Mesenchymal stem cell (in vitro differentiated cells and primary cell): Measurements from ENCODE around the gene CLTC.

Experiments
- DNase-seq: peaks from one replicate; pipeline ENCODE4 v3.0.0-alpha.2; 2013
- H2AFZ ChIP-seq: one replicate; pipeline ENCODE4 v1.6.1; 2013; ENCODE audit warnings: low read depth, mild to moderate bottlenecking, control low read depth, inconsistent platforms, low read length, moderate library complexity
- H2AK5ac ChIP-seq: 2 replicates; pipeline ENCODE4 v1.6.1; 2013; ENCODE audit warnings: low read length, moderate library complexity, mild to moderate bottlenecking, inconsistent platforms; ENCODE audit not compliant: severe bottlenecking
- H2BK120ac ChIP-seq: one replicate; pipeline ENCODE4 v1.6.1; 2013; ENCODE audit warnings: low read depth, mild to moderate bottlenecking, inconsistent platforms, low read length, moderate library complexity
- H2BK12ac ChIP-seq, 2 experiments: one replicate each; pipeline ENCODE4 v1.6.1; 2013; ENCODE audit warnings: inconsistent platforms in 2 of 2, low read length in 2 of 2, mild to moderate bottlenecking in 2 of 2, moderate library complexity in 2 of 2, control low read depth in 1 of 2
- H2BK15ac ChIP-seq: one replicate; pipeline ENCODE4 v1.6.1; 2013; ENCODE audit warnings: mild to moderate bottlenecking, low read depth, inconsistent platforms; ENCODE audit not compliant: poor library complexity, severe bottlenecking
- H2BK5ac ChIP-seq: 2 replicates; pipeline ENCODE4 v1.6.1; 2013; ENCODE audit warnings: low read depth, mild to moderate bottlenecking, low read length, control low read depth, inconsistent platforms; ENCODE audit not compliant: poor library complexity, severe bottlenecking
- H3K14ac ChIP-seq, 2 experiments: one replicate each; pipeline ENCODE4 v1.6.1; 2013; ENCODE audit warnings: inconsistent platforms in 2 of 2, low read length in 2 of 2, control low read depth in 1 of 2, mild to moderate bottlenecking in 1 of 2, moderate library complexity in 1 of 2
- H3K18ac ChIP-seq, 2 experiments: one replicate each; pipeline ENCODE4 v1.6.1; 2013; ENCODE audit warnings: inconsistent platforms in 2 of 2, low read length in 2 of 2, control low read depth in 1 of 2, low read depth in 1 of 2, mild to moderate bottlenecking in 1 of 2
- H3K23ac ChIP-seq, 2 experiments: one replicate each; pipeline ENCODE4 v1.6.1; 2013; ENCODE audit warnings: inconsistent platforms in 2 of 2, low read length in 2 of 2, mild to moderate bottlenecking in 2 of 2, moderate library complexity in 2 of 2, control low read depth in 1 of 2
- H3K27ac ChIP-seq: 2 replicates; pipeline ENCODE4 v1.5.1; 2013; ENCODE audit warnings: mild to moderate bottlenecking, moderate library complexity, low read length, control low read depth, inconsistent platforms; ENCODE audit not compliant: poor library complexity, severe bottlenecking
- H3K27me3 ChIP-seq, 2 experiments: 2 replicates each; pipeline versions ENCODE4 v1.6.1 to v1.7.0; 2013; ENCODE audit warnings: low read length in 2 of 2, mild to moderate bottlenecking in 2 of 2, moderate library complexity in 2 of 2, control low read depth in 1 of 2, inconsistent platforms in 1 of 2; ENCODE audit not compliant: control insufficient read depth in 1 of 2, insufficient read depth in 1 of 2
- H3K36me3 ChIP-seq, 2 experiments: 2 replicates each; pipeline versions ENCODE4 v1.6.1 to v1.7.0; 2013; ENCODE audit warnings: low read length in 2 of 2, control low read depth in 1 of 2, inconsistent platforms in 1 of 2, low read depth in 1 of 2, mild to moderate bottlenecking in 1 of 2; ENCODE audit not compliant: insufficient read depth in 2 of 2, control insufficient read depth in 1 of 2
- H3K4ac ChIP-seq, 2 experiments: one replicate each; pipeline ENCODE4 v1.6.1; 2013; ENCODE audit warnings: inconsistent platforms in 2 of 2, low read length in 2 of 2, mild to moderate bottlenecking in 2 of 2, moderate library complexity in 2 of 2, control low read depth in 1 of 2, low read depth in 1 of 2
- H3K4me1 ChIP-seq: 2 replicates; pipeline ENCODE4 v1.6.1; 2013; ENCODE audit warnings: low read depth, low read length, control low read depth; ENCODE audit not compliant: control insufficient read depth, insufficient read depth
- H3K4me2 ChIP-seq: 2 replicates; pipeline ENCODE4 v1.6.1; 2013; ENCODE audit warnings: low read length, mild to moderate bottlenecking, inconsistent platforms; ENCODE audit not compliant: poor library complexity, severe bottlenecking
- H3K4me3 ChIP-seq, 2 experiments: 2 replicates each; pipeline versions ENCODE4 v1.5.1 to v1.7.0; 2013; ENCODE audit warnings: low read length in 2 of 2, mild to moderate bottlenecking in 2 of 2, control low read depth in 1 of 2, low read depth in 1 of 2; ENCODE audit not compliant: insufficient read depth in 1 of 2
- H3K79me1 ChIP-seq: replicated peaks from 2 replicates; pipeline ENCODE4 v1.6.1; 2013; ENCODE audit warnings: mild to moderate bottlenecking, control low read depth, low read length, inconsistent platforms; ENCODE audit not compliant: poor library complexity, severe bottlenecking
- H3K9ac ChIP-seq: 2 replicates; pipeline ENCODE4 v1.7.0; 2013; ENCODE audit warnings: mild to moderate bottlenecking, low read length, moderate library complexity
- H3K9me3 ChIP-seq: 2 replicates; pipeline ENCODE4 v1.7.0; 2013; ENCODE audit warnings: mild to moderate bottlenecking, low read length; ENCODE audit not compliant: control insufficient read depth
- H4K8ac ChIP-seq: one replicate; pipeline ENCODE4 v1.6.1; 2013; ENCODE audit warnings: inconsistent platforms, mild to moderate bottlenecking, low read length, moderate library complexity
- H4K91ac ChIP-seq: one replicate; pipeline ENCODE4 v1.6.1; 2013; ENCODE audit warnings: mild to moderate bottlenecking, low read length, inconsistent platforms
- WGBS: methylation state at CpG from one replicate; pipeline ENCODE4 v1.1.7; 2013; ENCODE audit warnings: mixed read lengths; 5-methylcytosine and 5-hydroxymethylcytosine counted together

Gene CLTC

GRCh38 chr17:59699218-59699617 is 79.5 kb downstream of the CLTC start:
- 97% methylated on average over 7 of the region's 7 CpGs for WGBS
- Histone ChIP-seq H2AFZ (no peak overlapping the region), H3K9me3 (no peaks in the 10 kb centered on the region), H2BK5ac (no peak overlapping the region), H3K14ac (no peak overlapping the region), H3K27ac (no peak overlapping the region), H4K8ac (no peak overlapping the region), H2AK5ac (no peak overlapping the region), H3K4me2 (no peak overlapping the region), H3K27me3 (no peaks in the 10 kb centered on the region), H3K4me1 (peaks cover 2% of the 10 kb centered on the region), H3K4me3 (no peak overlapping the region), H3K23ac (no peak overlapping the region), H2BK15ac (no peak overlapping the region), H3K36me3 (peaks cover 20 to 83% of the 10 kb centered on the region in 2 experiments), H3K9ac (no peak overlapping the region), H3K18ac (no peak overlapping the region), H3K4ac (no peak overlapping the region), H4K91ac (no peak overlapping the region), H2BK12ac (no peak overlapping the region), H2BK120ac (no peak overlapping the region), H3K79me1 (peaks cover 2% of the 10 kb centered on the region)
- DNase-seq = no peak

DNA sequence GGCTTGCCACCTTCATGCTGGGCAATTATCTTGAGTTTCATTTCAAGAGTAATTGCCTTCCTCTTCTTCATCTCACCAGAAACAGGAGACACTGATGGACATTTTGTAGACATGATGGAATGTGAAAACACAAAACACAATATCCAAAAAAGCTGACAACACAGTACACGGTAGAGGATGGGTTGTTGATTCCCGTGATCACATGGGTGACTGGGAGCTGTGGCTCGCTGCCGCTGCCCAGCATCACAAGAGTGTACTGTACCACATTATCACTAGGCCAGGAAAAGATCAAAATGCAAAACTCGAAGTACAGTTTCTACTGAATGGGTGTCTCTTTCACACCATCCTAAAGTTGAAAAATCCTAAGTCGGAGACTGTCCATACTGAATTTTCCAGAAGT is 80.1 kb downstream of the CLTC start:
- no peak overlapping the region for H2BK15ac ChIP-seq
- H3K4me3 ChIP-seq = no peak overlapping the region

GRCh38 chr17:59702304-59702703 is 82.6 kb downstream of the CLTC start:
- Histone ChIP-seq H2BK120ac (no peak overlapping the region), H3K36me3 (peaks cover 16 to 56% of the 10 kb centered on the region in 2 experiments), H3K27ac (no peak overlapping the region), H3K14ac (no peak overlapping the region), H3K9me3 (no peaks in the 10 kb centered on the region), H3K4me1 (peaks cover 5% of the 10 kb centered on the region), H3K4me3 (no peak overlapping the region), H3K9ac (no peak overlapping the region), H3K23ac (no peak overlapping the region), H2BK5ac (no peak overlapping the region), H4K8ac (no peak overlapping the region), H4K91ac (no peak overlapping the region), H2AK5ac (no peak overlapping the region), H3K79me1 (peaks cover 2% of the 10 kb centered on the region), H2BK12ac (no peak overlapping the region), H3K27me3 (no peaks in the 10 kb centered on the region), H3K4me2 (no peak overlapping the region), H3K4ac (no peak overlapping the region), H2AFZ (no peak overlapping the region), H3K18ac (no peak overlapping the region), H2BK15ac (no peak overlapping the region)
- DNase-seq = no peak
- 97% methylated on average over 4 of the region's 7 CpGs for WGBS

More for the DNA sequence above, 80.1 kb downstream of the CLTC start:
- H3K79me1 ChIP-seq = peaks cover 2% of the 10 kb centered on the region
- H2AFZ ChIP-seq = no peak overlapping the region
- no peak overlapping the region for H2BK120ac ChIP-seq
- no peaks in the 10 kb centered on the region for H3K9me3 ChIP-seq
- H2BK12ac ChIP-seq = no peak overlapping the region
- no peak overlapping the region for H3K23ac ChIP-seq
- H3K36me3 ChIP-seq = peaks cover 20 to 81% of the 10 kb centered on the region in 2 experiments
- H2BK5ac ChIP-seq = no peak overlapping the region
- DNase-seq = no peak
- H3K27me3 ChIP-seq = no peaks in the 10 kb centered on the region
- no peak overlapping the region for H3K9ac ChIP-seq
- H4K8ac ChIP-seq = no peak overlapping the region
- H3K4me2 ChIP-seq = no peak overlapping the region
- WGBS = 99% methylated on average over 6 of the region's 6 CpGs
- H4K91ac ChIP-seq = no peak overlapping the region
- H3K27ac ChIP-seq = no peak overlapping the region
- H3K14ac ChIP-seq = no peak overlapping the region
- no peak overlapping the region for H3K4ac ChIP-seq
- H2AK5ac ChIP-seq = no peak overlapping the region
- peaks cover 2% of the 10 kb centered on the region for H3K4me1 ChIP-seq
- H3K18ac ChIP-seq = no peak overlapping the region

DNA sequence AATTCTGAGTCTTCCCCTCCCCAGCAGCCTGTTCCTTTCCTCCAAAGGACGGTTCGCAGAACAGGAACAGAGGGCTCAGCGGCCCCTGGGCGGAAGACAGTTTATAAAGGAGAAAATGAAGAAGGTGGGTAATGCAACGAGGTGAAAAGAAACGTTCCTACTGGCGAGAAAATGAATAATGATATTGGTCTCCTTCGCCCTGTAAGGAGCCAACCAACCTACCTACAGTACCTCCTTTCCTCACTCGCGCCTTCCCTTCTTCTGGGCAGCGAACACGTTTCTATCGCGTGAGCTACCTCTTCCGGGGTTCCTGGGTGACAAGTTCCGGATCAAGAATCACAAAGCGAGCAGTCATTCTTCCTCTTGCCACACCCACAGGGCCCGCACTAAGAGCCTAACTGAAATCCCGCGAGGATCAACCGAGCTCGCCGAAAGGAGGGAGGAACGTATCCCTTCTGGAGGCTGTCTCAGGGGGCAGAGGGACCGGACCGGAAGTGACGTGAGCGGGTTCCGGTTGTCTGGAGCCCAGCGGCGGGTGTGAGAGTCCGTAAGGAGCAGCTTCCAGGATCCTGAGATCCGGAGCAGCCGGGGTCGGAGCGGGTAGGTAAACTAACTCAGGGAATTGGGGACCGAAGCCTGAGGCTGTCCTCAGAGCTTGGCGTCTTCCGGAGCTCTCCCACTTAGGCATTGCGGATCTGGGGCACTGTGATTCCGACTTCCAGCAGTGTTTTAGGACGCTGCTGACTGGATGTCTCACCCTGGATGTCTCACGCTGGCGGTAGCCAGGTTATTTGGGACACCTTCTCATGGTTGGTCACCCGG is 87.7 kb downstream of the CLTC start, which contains the start of the genes PTRH2 and VMP1:
PTRH2 (minus strand) TSS at position 282 of the 822 bp plus-strand sequence. CDS start 9,452 bp downstream, outside the sequence.
VMP1 (plus strand) TSS at position 506 of the 822 bp plus-strand sequence. CDS start 23,793 bp downstream, outside the sequence.
- Histone ChIP-seq H3K9ac (peak within 1 kb of the TSS; percentile 96), H2BK120ac (no peak within 1 kb of the TSS), H2AK5ac (peak within 1 kb of the TSS; percentile 14), H2BK15ac (no peak within 1 kb of the TSS), H3K27ac (peak within 1 kb of the TSS; percentile 78), H3K27me3 (no peaks in the 10 kb centered on the region), H3K4ac (peak within 1 kb of the TSS; percentile 57 to 82), H4K8ac (peak within 1 kb of the TSS; percentile 45), H2BK5ac (peak within 1 kb of the TSS; percentile 5), H2BK12ac (no peak within 1 kb of the TSS), H3K14ac (peak within 1 kb of the TSS in 1 of 2 experiments; percentile 74), H3K9me3 (no peaks in the 10 kb centered on the region), H3K18ac (peak within 1 kb of the TSS; percentile 45 to 56), H3K79me1 (no peaks in the 10 kb centered on the region), H3K23ac (peak within 1 kb of the TSS in 1 of 2 experiments; percentile 61), H3K36me3 (peaks cover under 1 to 17% of the 10 kb centered on the region in 2 experiments), H4K91ac (peak within 1 kb of the TSS; percentile 18), H3K4me3 (peak within 1 kb of the TSS; percentile 72 to 93), H2AFZ (peak within 1 kb of the TSS; percentile 3), H3K4me1 (peaks cover 3% of the 10 kb centered on the region), H3K4me2 (peak within 1 kb of the TSS; percentile 87)
- under 1% methylated on average over 39 of the region's 45 CpGs for WGBS
- DNase-seq = peak; percentile 100
